CD1c-positive myeloid dendritic cell (primary cell): ENCODE results near the gene HOXB7.

Source experiments
- DNase-seq: peaks from one replicate; pipeline ENCODE4 v3.0.0-alpha.2; 2016; ENCODE audit errors: extremely low spot score

Gene HOXB7

GRCh38 chr17:48594538-48595277, 16.1 kb downstream of the HOXB7 start:
- DNase-seq, result no peak

DNA sequence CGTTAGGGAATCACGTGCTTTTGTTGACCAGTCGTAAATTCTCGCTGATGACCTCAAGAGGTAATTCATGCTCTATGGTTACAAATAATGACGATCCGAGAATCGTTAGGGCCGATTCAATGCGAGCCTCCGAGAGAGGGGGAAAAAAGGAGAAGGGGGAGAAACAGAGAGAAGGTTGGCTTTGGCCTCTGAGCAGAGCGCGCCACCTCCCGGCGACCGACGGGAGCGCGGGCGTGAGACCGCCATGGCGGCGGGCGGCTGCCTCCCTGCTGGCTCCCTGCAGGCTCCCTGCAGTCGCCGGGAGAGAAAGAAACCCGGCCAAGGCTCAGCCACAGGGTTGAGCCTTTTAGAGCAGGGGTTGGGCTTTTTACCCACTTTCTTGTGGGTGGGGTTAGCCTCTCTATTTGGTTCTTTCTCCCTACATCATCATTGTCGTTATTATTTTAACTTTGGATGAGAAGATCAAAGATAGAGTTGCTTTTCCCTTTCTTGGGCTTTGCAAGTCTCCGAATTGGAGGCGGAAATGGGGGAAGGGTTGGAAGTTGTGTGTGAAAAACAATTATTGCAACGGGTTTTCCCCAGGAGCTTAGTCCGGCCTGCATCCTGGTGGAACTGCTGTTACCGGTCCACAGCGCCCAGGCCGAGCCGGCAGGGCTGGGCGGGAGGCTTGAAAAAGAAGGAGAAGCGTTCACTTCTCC, 16.8 kb downstream of the HOXB7 start:
- peak; percentile 81 for DNase-seq

DNA sequence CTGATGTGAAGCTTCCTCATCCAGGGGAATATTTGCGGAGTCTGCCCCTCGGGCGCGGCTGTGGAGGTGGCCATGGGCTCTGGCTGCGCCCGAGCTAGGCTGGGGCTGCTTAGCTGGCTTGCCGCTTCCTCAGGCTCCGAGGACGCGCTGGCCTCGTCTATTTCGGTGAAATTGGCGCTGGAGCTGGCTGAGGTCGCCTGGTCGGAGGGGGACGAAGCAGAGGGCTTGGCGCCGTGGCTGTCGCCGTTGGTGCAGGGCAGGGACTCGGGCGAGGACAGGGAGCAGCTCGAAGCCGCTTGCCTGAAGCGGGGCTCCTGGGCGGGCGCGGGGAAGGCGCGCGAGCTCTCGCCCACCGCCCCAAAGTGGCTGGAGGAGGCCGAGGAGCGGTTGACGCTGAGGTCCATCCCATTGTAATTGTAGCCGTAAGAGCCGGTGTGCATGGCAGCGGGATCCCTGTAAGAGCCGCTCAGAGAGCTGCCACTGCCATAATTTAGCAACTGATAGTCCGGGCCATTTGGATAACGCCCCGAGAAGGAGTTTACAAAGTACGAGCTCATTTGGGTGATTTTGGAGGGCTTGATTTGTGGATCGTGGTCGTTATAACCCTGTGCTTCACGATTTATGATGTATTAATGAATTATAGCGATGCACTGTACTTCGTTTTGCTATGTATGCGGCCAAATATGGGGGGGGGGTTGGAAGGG, 17.5 kb downstream of the HOXB7 start, which contains the start of gene HOXB5:
Gene HOXB5 (minus strand): TSS at position 654 of the 704 bp plus-strand sequence. CDS start 97 bp downstream, at position 557.
- DNase-seq, result peak; percentile 4

DNA sequence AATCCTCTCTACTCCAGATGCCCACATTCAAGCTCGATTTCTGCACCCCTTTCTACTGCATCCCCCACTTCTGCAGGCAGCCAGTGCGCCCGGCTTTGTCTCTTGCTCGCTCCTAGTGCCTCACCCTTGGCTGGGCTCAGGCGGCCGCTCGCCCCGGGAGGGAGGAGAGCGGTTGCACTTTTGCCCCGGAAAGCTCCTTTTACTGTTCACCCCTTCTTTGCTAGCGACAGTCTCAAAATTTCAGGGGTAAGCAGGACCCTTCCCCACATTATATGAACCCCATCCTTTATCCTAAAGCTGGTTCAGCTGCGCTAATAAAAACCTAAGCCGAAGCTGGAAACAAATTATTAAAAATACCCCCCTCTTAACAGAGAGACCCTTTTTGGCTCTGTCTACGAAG, 18.2 kb downstream of the HOXB7 start:
- DNase-seq, result no peak

DNA sequence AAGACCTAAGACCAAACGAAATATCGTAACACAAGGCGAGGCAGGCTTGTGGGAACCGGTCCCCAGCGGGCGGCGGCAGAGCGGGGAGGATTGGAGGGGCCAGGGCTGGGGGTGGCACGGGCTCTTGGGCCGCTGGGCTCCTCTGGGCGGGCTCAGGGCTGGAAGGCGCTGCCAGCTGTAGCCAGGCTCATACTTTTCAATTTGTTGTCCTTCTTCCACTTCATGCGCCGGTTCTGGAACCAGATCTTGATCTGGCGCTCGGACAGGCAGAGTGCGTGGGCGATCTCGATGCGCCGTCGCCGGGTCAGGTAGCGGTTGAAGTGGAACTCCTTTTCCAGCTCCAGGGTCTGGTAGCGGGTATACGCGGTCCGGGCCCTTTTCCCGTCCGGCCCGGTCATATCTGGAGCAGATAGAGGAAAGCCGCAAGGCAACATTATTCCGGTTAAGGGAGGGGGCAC, 18.7 kb downstream of the HOXB7 start:
- DNase-seq, result no peak

GRCh38 chr17:48591255-48592056, 19.4 kb downstream of the HOXB7 start:
- DNase-seq, result no peak

GRCh38 chr17:48590607-48591161, 20.1 kb downstream of the HOXB7 start:
- DNase-seq, result no peak

GRCh38 chr17:48589831-48590606, 20.8 kb downstream of the HOXB7 start, which contains the start of gene HOXB3:
Gene HOXB3, minus strand, starts transcription at chr17:48590241. Its CDS starts 37,767 bp downstream, at chr17:48552474.
- DNase-seq, result no peak

DNA sequence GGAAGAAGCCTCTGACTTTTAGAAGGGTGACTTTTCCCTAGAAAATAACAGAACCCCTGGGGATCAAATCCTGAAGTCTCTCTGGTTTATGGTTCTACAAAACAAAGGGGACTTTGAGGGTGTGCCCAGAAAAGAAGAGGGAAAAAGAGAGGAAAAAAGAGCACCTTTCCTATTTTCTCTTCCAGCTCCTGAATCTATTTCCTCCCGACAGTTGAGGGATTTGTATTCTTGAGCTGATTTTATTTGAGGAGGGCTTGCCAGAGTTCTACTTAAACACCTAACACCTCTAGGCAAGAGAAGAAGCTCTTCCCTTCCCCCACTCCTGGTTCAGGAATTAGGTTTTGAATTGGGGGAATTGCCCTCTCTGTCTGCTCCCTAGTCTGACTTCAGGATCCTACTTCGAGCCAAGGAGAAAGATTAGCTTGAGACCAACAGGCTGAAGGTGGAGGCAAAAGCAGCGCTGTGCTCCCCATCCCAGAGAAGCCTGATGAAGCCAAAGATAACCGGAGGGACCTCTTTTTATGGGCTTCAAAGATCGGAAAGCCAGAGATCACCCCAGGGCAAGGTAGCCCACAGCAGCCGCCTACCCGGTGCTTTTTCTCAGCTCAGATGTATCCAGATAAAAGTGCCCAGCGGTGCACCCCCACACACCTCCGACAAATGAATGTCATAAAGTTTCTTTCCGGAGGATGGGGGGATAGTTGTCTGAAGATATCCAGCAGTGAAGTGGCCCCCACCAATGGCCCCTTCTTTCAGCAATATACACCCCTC, 21.6 kb downstream of the HOXB7 start:
- DNase-seq, result no peak

DNA sequence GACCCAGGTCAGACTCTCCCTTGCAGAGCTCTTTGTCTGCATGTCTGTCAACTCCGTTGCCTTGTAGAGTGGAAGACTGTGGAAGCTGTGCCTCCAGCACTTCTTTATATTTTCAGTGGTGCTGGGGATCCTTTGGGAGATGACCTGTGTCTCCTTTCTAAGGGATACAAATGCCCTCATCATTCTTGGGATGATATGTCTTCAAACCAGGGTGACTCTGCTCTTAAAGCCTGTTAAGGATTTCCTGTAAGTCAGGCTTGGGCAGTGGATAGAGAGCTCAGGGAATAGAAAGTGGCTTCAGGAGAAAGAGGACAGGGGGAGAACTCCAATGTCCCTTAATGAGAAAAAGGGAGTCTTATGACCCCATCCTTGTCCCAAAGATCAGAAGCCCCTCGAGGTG, 22.3 kb downstream of the HOXB7 start:
- no peak for DNase-seq

- DNase-seq, result no peak
Observed at GRCh38 chr17:48588074-48588415, 22.8 kb downstream of the HOXB7 start.

- DNase-seq, result no peak
Observed at GRCh38 chr17:48587276-48588073, 23.3 kb downstream of the HOXB7 start.

- no peak for DNase-seq
Observed at GRCh38 chr17:48586355-48587258, 24.2 kb downstream of the HOXB7 start.

GRCh38 chr17:48584223-48584741, 26.5 kb downstream of the HOXB7 start:
- no peak for DNase-seq

- DNase-seq, result no peak
Observed at GRCh38 chr17:48583708-48584222, 27.1 kb downstream of the HOXB7 start.

GRCh38 chr17:48582750-48583069, 28.1 kb downstream of the HOXB7 start:
- DNase-seq, result no peak

DNA sequence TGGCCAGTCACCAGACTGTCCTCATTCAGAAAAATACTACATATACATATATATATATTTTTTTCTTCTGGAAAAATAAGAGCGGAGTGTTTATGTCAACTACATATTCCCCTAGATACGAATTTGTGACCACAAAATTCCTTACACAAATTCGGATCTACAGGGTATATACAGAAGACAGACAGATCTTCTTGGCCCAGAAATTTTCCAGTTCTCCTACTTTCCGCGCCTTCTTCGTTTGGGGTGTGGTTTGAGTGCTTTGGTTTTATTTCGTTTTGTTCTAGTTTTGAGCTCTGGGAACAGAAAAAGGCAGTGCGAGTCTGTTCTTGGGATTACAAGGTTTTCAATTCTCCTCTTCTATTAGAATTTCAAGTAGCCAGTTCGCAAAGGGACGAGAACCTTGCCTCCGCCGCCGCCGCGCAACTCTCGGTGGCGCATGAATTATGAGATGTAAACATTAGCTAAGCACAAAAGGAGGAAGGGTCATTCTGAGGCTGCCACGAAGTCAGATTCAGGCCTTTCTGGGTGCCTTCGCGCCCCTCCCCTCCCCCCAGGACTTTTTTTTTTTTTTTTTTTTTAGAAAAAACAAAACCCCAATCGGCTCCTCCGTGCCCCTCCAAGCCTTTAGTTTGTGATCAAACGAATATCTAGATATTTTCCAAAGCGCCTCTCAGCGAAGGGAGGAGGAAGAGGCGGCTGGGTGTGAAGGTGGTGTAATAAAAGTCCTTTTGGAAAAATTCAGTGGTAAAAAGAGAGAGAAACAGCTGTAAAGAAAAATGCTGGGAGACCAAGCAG, 30.9 kb downstream of the HOXB7 start:
- no peak for DNase-seq
